Stimulated activated CD4-positive, alpha-beta T cell treated with anti-CD3 and anti-CD28 coated beads, Interleukin-4, amount 100 ng/mL, for 48 hours (primary cell): ENCODE measurements around the gene SHBG.
"Not testable (repeated sequence)": the region's sequence is repeated elsewhere in the genome, so short reads cannot be mapped to it uniquely, and the experiment has no call there.

Experiments used
- DNase-seq, 2 donors: peaks; one replicate each; pipeline ENCODE4 v3.0.0-alpha.2; 2020; ENCODE audit warnings: low read depth in 2 of 2

SHBG gene

GRCh38 chr17:7629939-7630571 lies at the start of gene SHBG:
Gene SHBG (plus strand): TSS chr17:7630135. CDS start chr17:7630173, 38 bp downstream.
- no peak for DNase-seq

- no peak for DNase-seq
Observed at GRCh38 chr17:7580604-7581575, 49.0 kb upstream of the SHBG start.

- DNase-seq: no peak
Observed at GRCh38 chr17:7582396-7583252, 47.3 kb upstream of the SHBG start.

GRCh38 chr17:7583253-7584109 lies 46.5 kb upstream of the SHBG start, which contains the start of gene MPDU1:
Gene MPDU1 (plus strand): TSS chr17:7583852. CDS start chr17:7583863, 11 bp downstream.
- DNase-seq: peak; percentile 92 to 93

GRCh38 chr17:7586673-7587419 lies 43.1 kb upstream of the SHBG start:
- DNase-seq: no peak

- no peak for DNase-seq
Observed at GRCh38 chr17:7587420-7588151, 42.3 kb upstream of the SHBG start.

- no peak for DNase-seq
Observed at GRCh38 chr17:7588553-7589203, 41.3 kb upstream of the SHBG start.

GRCh38 chr17:7589204-7589868 lies 40.6 kb upstream of the SHBG start:
- DNase-seq: peak; percentile 51 to 57

- no peak for DNase-seq
Observed at GRCh38 chr17:7589891-7590691, 39.8 kb upstream of the SHBG start, which contains the start of gene SOX15. Gene SOX15 (minus strand): TSS chr17:7590094. CDS start chr17:7589676, 418 bp downstream.

- DNase-seq: no peak
Observed at GRCh38 chr17:7590743-7591142, 39.2 kb upstream of the SHBG start.

- no peak for DNase-seq
Observed at GRCh38 chr17:7591596-7591995, 38.3 kb upstream of the SHBG start.

- DNase-seq: no peak
Observed at GRCh38 chr17:7592422-7593021, 37.4 kb upstream of the SHBG start.

- no peak for DNase-seq
Observed at GRCh38 chr17:7593296-7593695, 36.6 kb upstream of the SHBG start.

- DNase-seq: not testable (repeated sequence)
Observed at GRCh38 chr17:7597561-7597960, 32.4 kb upstream of the SHBG start.

GRCh38 chr17:7606280-7606679 lies 23.7 kb upstream of the SHBG start:
- DNase-seq: no peak

GRCh38 chr17:7610641-7611040 lies 19.3 kb upstream of the SHBG start:
- no peak for DNase-seq
